BLaER1 treated with 17β-estradiol and CSF1 and Interleukin-3, amounts not matched to agents 10 nM and 100 nM (cell line): ENCODE results near the gene PRSS48.

ENCODE experiments used
- H3K27ac ChIP-seq, 11 experiments: shearing (Covaris generic); formaldehyde crosslinking; 2 replicates each; pipeline ENCODE4 v1.8.1; 2022
- H3K27me3 ChIP-seq, 11 experiments: shearing (Covaris generic); formaldehyde crosslinking; 2 replicates each; pipeline ENCODE4 v1.8.1; 2022
- H3K36me3 ChIP-seq, 11 experiments: shearing (Covaris generic); formaldehyde crosslinking; 2 replicates each; pipeline ENCODE4 v1.8.1; 2022
- H3K4me1 ChIP-seq, 10 experiments: shearing (Covaris generic); formaldehyde crosslinking; 2 replicates each; pipeline ENCODE4 v1.8.1; 2022
- H3K4me2 ChIP-seq, 11 experiments: shearing (Covaris generic); formaldehyde crosslinking; 2 replicates each; pipeline ENCODE4 v1.8.1; 2022
- H3K4me3 ChIP-seq, 10 experiments: shearing (Covaris generic); formaldehyde crosslinking; 2 replicates each; pipeline ENCODE4 v1.8.1; 2022
- H3K9ac ChIP-seq, 11 experiments: shearing (Covaris generic); formaldehyde crosslinking; 2 replicates each; pipeline ENCODE4 v1.8.1; 2022
- H3K9me3 ChIP-seq, 11 experiments: shearing (Covaris generic); formaldehyde crosslinking; replicated peaks in 1 of 11; 2 replicates each; pipeline ENCODE4 v1.8.1; 2022
- H4K20me1 ChIP-seq, 11 experiments: shearing (Covaris generic); formaldehyde crosslinking; 2 replicates each; pipeline ENCODE4 v1.8.1; 2022
- Cebpa-rat ChIP-seq, 11 experiments: shearing (Covaris generic); IDR thresholded peaks; 2 replicates each; pipeline ENCODE4 v1.8.1; 2022

PRSS48 gene

GRCh38 chr4:151339467-151339866 lies 62.5 kb downstream of the PRSS48 start:
- Histone ChIP-seq H3K4me2 (no peak overlapping the region), H3K27me3 (no peaks in the 10 kb centered on the region), H3K9me3 (peaks cover 0 to 4% (median 2%) of the 10 kb centered on the region in 11 experiments; a peak in 3 of 22 replicates), H3K4me1 (no peaks in the 10 kb centered on the region), H3K9ac (no peak overlapping the region), H3K36me3 (no peaks in the 10 kb centered on the region), H4K20me1 (no peaks in the 10 kb centered on the region), H3K27ac (no peak overlapping the region), H3K4me3 (no peak overlapping the region)
- no peak for TF ChIP-seq Cebpa-rat (IDR thresholded peaks at IDR 0.05)

GRCh38 chr4:151340751-151341385 lies 63.9 kb downstream of the PRSS48 start:
- Histone ChIP-seq H3K4me2 (no peak overlapping the region), H3K27ac (no peak overlapping the region), H3K9ac (no peak overlapping the region), H3K9me3 (peaks cover 0 to 16% (median 13%) of the 10 kb centered on the region in 11 experiments; a peak in 7 of 22 replicates), H3K27me3 (no peaks in the 10 kb centered on the region), H3K36me3 (no peaks in the 10 kb centered on the region), H4K20me1 (no peaks in the 10 kb centered on the region), H3K4me3 (no peak overlapping the region), H3K4me1 (no peaks in the 10 kb centered on the region)
- no peak for TF ChIP-seq Cebpa-rat (IDR thresholded peaks at IDR 0.05)
